Skeletal muscle satellite cell (primary cell): ENCODE measurements around the gene CELA3B.
"Not testable (repeated sequence)": the region's sequence is repeated elsewhere in the genome, so short reads cannot be mapped to it uniquely, and the experiment has no call there.

ENCODE experiments used
- H3K27me3 ChIP-seq: 2 replicates; pipeline ENCODE4 v1.7.0; 2013; ENCODE audit warnings: low read length; ENCODE audit not compliant: control insufficient read depth, insufficient read depth
- H3K36me3 ChIP-seq: 2 replicates; pipeline ENCODE4 v1.7.0; 2013; ENCODE audit warnings: mild to moderate bottlenecking, control low read depth, low read length; ENCODE audit not compliant: insufficient read depth
- H3K4me1 ChIP-seq: 2 replicates; pipeline ENCODE4 v1.7.0; 2013; ENCODE audit warnings: low read length; ENCODE audit not compliant: control insufficient read depth, insufficient read depth
- H3K4me2 ChIP-seq: 2 replicates; pipeline ENCODE4 v1.7.0; 2013; ENCODE audit warnings: mild to moderate bottlenecking, low read length
- H3K4me3 ChIP-seq: 2 replicates; pipeline ENCODE4 v1.7.0; 2013; ENCODE audit warnings: low read length
- H3K9ac ChIP-seq: 2 replicates; pipeline ENCODE4 v1.7.0; 2013; ENCODE audit warnings: mild to moderate bottlenecking, low read depth, low read length, moderate library complexity
- H3K9me3 ChIP-seq: replicated peaks from 2 replicates; pipeline ENCODE4 v1.7.0; 2013; ENCODE audit warnings: mild to moderate bottlenecking, control low read depth, low read length

Gene CELA3B

DNA sequence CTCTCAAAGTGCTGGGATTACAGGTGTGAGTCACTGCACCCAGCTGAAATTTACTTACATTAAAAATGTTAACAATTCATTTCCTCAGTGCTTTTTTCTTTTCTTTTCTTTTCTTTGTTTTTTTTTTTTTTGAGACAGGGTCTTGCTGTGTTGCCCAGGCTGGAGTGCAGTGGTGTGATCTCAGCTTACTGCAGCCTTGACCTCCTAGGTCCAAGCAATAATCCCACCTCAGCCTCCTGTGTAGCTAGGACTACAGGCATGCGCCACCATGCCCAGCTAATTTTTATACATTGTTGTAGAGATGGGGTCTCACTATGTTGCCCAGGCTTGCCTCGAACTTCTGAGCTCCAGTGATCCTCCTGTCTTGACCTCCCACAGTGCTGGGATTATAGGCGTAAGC lies 27.1 kb downstream of the CELA3B start:
- H3K4me1 ChIP-seq, H3K27me3 ChIP-seq, H3K4me2 ChIP-seq, H3K9ac ChIP-seq, H3K9me3 ChIP-seq, H3K4me3 ChIP-seq, H3K36me3 ChIP-seq: not testable (repeated sequence)

DNA sequence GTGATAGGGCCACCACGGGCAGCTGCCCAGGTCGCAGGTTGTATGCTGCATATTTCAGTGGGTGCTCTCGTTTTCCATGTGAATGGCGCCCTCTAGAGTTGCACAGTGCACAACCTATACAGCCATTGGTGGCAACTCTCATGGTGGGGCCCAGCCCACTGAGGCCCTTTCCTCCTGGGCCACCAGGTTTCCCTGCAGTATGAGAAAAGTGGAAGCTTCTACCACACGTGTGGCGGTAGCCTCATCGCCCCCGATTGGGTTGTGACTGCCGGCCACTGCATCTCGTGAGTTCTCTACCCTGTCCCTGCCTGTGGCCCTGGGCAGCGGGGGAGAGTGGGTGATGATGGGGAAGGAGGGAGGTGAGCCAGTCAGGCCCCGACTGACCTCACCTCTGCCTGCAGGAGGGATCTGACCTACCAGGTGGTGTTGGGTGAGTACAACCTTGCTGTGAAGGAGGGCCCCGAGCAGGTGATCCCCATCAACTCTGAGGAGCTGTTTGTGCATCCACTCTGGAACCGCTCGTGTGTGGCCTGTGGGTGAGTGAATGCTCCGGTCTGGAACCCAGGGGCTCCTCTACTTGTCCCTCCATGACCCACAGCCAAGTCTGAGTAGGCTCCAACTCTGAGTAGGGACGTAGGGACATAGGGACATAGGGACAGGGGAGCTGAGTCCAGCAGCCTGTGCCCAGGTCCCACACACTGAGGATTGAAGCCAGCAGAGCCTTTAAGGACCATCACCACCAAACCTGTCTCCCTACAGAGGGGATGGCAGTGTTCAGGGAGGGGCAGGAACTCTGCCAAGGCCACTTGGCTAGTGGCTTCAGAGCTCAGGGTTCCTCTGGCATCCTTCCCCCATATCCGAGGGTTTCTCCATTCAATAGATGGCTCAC lies 28.7 kb downstream of the CELA3B start:
- H3K27me3 ChIP-seq, H3K4me2 ChIP-seq, H3K4me1 ChIP-seq, H3K4me3 ChIP-seq, H3K9ac ChIP-seq, H3K9me3 ChIP-seq, H3K36me3 ChIP-seq: not testable (repeated sequence)

DNA sequence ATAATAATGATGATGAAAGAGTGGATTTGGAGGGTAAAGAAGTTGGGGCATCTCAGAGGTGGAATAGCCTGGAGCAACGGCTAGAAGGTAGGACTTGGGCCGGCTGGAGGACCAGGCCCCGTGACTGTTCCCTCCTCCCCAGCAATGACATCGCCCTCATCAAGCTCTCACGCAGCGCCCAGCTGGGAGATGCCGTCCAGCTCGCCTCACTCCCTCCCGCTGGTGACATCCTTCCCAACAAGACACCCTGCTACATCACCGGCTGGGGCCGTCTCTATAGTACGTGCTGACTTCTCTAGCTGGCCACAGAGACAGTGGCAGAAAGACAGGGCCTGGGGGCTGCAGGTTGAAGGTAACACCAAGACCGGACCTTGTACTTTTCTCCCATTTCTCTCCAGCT lies 29.9 kb downstream of the CELA3B start:
- not testable (repeated sequence) for H3K36me3 ChIP-seq, H3K27me3 ChIP-seq, H3K9ac ChIP-seq, H3K4me1 ChIP-seq, H3K9me3 ChIP-seq, H3K4me3 ChIP-seq, H3K4me2 ChIP-seq

DNA sequence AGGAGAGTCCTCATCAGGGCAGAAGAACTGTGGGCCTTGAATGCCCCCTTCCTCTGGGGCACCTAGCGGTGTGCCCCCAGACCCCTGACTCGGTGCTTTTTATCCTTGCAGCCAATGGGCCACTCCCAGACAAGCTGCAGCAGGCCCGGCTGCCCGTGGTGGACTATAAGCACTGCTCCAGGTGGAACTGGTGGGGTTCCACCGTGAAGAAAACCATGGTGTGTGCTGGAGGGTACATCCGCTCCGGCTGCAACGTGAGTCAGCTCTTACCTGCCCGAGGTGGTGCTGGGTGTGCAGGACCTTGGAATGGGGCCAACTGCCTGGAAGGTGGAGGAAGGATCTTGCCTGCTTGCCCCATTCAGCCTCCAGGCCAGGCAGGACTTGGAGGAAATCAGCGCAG lies 30.4 kb downstream of the CELA3B start:
- not testable (repeated sequence) for H3K4me2 ChIP-seq, H3K27me3 ChIP-seq, H3K4me1 ChIP-seq, H3K4me3 ChIP-seq, H3K9ac ChIP-seq, H3K9me3 ChIP-seq, H3K36me3 ChIP-seq

DNA sequence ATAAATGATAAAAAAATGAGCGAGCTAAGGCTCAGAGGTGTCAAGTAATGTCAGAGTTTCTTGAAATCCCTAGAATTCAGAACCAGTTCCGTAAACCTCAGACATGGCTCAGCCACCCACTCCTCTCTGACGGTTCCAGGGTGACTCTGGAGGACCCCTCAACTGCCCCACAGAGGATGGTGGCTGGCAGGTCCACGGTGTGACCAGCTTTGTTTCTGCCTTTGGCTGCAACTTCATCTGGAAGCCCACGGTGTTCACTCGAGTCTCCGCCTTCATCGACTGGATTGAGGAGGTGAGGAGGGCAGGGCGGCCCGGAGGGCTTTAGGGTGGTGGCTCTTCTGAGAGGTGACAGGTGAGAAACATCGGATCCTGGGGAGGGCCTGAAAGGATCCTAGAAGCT lies 32.7 kb downstream of the CELA3B start:
- H3K36me3 ChIP-seq, H3K9me3 ChIP-seq, H3K4me1 ChIP-seq, H3K4me3 ChIP-seq, H3K4me2 ChIP-seq, H3K9ac ChIP-seq, H3K27me3 ChIP-seq: not testable (repeated sequence)

DNA sequence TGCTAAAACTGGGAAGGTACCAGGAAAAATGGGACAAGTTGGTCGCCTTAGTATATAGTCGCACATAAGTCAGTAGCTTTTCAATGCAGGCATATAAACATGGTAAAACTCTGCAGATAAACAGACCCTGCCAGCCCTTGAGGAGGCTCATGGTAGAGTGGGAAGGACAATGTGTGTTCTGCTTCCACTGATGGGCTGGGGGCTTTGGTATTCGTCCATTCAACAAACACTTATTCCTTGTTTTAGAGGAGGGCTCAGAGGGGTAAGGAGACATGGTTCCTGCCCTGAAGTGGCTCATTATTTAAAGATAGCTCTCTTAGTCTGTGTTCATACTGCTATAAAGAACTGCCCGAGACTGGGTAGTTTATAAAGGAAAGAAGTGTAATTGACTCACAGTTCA lies 35.9 kb downstream of the CELA3B start:
- not testable (repeated sequence) for H3K4me2 ChIP-seq, H3K9ac ChIP-seq, H3K9me3 ChIP-seq

DNA sequence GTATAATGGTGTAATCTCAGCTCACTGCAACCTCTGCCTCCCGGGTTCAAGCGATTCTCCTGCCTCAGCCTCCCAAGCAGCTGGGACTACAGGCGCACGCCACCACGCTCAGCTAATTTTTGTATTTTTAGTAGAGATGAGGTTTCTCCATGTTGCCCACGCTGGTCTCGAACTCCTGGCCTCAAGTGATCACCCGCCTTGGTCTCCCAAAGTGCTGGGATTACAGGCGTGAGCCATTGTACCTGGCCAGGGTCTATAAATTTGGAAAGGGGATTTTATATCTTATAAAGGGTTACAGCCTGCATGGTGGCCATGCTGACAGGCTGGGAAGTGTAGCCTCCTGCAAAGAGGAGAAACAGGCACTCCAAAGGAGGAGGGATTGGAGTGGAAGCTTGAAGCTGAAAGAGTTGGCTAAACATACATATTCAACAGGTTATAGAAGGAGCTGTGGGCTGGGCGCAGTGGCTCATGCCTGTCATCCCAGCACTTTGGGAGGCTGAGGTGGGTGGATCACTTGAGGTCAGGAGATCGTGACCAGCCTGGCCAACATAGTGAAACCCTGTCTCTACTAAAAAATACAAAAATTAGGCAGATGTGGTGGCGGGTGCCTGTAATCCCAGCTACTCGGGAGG lies 37.9 kb downstream of the CELA3B start:
- not testable (repeated sequence) for H3K36me3 ChIP-seq, H3K4me2 ChIP-seq, H3K27me3 ChIP-seq, H3K9ac ChIP-seq, H3K4me3 ChIP-seq, H3K9me3 ChIP-seq
- H3K4me1 ChIP-seq, result peaks cover 13% of the 10 kb centered on the region

More for the DNA sequence above, 35.9 kb downstream of the CELA3B start:
- H3K4me1 ChIP-seq, H3K4me3 ChIP-seq, H3K27me3 ChIP-seq, H3K36me3 ChIP-seq: not testable (repeated sequence)

DNA sequence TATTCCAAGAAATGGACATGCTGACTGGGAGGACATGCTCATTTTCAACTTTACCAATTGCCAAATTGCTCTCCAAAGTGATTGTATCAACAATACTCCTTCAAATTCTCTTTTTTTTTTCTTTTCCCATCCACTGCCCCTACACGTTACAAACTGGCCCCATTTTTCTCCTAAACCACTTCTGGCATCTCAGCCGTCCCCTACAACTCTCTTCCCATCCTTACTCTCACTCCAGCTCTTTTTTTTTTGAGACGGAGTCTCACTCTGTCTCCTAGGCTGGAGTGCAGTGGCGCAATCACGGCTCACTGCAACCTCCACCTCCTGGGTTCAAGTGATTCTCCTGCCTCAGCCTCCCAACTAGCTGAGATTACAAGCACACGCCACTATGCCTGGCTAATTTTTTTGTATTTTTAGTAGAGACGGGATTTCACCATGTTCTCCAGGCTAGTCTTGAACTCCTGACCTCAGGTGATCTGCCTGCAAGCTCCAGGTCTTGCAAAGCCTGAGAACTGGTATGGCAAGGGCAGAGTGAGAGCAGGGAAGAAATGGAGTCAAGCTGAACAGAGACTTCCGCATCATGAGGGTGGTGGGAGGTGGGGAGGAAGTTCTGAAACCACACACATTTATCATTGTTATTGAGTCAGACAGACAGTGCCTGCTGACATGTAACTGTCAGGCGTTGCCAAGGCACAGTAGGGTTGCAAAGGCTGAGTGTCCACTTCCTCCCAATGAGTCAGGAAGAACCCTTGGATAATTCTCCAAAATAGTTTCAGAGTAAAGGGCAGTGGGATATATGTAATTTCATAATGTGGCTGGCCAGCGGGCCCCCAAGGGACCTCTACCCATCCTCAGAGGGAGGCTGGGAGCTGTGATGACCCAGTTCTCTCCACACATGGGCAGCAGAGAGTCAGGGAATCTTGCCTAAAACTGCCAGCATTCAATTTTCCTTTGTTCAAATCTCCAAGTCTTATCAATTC lies 42.0 kb downstream of the CELA3B start:
- H3K36me3 ChIP-seq, result no peaks in the 10 kb centered on the region

DNA sequence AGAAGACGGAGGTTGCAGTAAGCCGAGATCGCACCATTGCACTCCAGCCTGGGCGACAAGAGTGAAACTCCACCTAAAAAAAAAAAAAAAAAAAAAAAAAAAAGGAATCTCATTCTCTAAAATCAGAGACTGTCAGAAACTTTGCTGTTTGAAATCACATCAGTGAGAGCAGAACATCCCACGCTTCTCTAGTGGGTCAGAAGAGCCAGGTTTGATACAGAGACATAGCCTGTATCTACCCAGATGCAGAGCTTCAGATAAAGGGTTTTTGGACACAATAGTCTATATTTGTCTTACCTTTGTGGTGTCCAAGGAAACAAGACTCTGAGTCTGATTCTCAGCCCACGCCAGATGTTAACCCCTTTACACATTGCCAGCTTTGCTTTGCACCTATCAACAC lies 44.2 kb downstream of the CELA3B start:
- Histone ChIP-seq H3K27me3 (no peaks in the 10 kb centered on the region), H3K36me3 (no peaks in the 10 kb centered on the region), H3K9ac (no peak overlapping the region), H3K9me3 (no peaks in the 10 kb centered on the region), H3K4me3 (no peak overlapping the region), H3K4me1 (peaks cover 30% of the 10 kb centered on the region), H3K4me2 (no peak overlapping the region)

More for the DNA sequence above, 42.0 kb downstream of the CELA3B start:
- peak overlapping the region; percentile 43 for H3K4me2 ChIP-seq
- peak overlapping the region; percentile 34 for H3K9ac ChIP-seq
- H3K27me3 ChIP-seq, result no peaks in the 10 kb centered on the region
- no peak overlapping the region for H3K4me3 ChIP-seq
- peaks cover 17% of the 10 kb centered on the region for H3K4me1 ChIP-seq
- H3K9me3 ChIP-seq, result no peaks in the 10 kb centered on the region

DNA sequence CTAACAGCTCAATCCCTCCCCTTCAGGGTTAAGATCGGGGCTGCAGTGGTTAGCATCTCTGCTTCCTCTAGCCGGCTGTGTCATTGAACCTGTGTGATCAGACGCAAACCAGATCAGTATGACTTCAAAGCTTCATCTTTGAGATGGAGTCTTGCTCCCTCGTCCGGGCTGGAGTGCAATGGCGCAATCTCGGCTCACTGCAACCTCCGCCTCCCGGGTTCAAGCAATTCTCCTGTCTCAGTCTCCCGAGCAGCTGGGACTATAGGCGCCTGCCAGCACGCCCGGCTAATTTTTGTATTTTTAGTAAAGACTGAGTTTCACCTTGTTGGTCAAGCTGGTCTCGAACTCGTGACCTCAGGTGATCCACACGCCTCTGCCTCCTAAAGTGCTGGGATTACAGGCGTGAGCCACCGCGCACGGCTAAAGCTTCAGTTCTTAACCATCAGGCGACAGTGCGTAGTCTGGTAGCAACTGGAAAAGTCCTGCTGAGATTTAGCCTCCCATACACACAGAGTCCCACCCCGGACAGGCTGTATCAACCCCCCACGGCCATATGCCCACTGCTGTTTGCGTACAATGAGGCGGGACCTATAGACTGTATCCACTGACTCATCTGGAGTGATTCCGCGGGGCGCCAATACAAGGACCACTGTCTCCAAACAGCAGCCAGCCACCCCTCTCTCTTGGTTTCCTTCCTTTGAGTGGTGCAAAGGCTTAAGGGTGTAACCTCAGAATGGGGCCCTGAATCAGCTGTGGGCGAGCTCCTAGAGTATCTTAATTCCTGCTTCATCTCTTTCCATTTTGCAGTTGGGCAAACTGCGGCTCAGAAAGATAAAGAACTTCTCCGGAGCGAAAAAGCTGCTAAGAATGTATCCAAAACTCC lies 47.9 kb downstream of the CELA3B start:
- Histone ChIP-seq H3K27me3 (no peaks in the 10 kb centered on the region), H3K4me2 (peak overlapping the region; percentile 96), H3K9me3 (no peaks in the 10 kb centered on the region), H3K36me3 (no peaks in the 10 kb centered on the region), H3K4me3 (peak overlapping the region; percentile 93), H3K4me1 (peaks cover 21% of the 10 kb centered on the region), H3K9ac (peak overlapping the region; percentile 97)
